GM19025 (cell line): ENCODE measurements around the gene R3HDM2.
"Not testable (repeated sequence)": the region's sequence is repeated elsewhere in the genome, so short reads cannot be mapped to it uniquely, and the experiment has no call there.

Source experiments
- ATAC-seq: cut with Tn5 transposase; IDR thresholded peaks from one replicate; pipeline ENCODE4 v1.9.1; 2021; ENCODE audit warnings: mild to moderate bottlenecking, low read depth, moderate library complexity; ENCODE audit not compliant: unreplicated experiment

The R3HDM2 gene

GRCh38 chr12:57454213-57454565, 23.3 kb upstream of the R3HDM2 start:
- ATAC-seq = no peak

- peak; percentile 45 for ATAC-seq
Measured at GRCh38 chr12:57452937-57453509, 22.2 kb upstream of the R3HDM2 start.

- no peak for ATAC-seq
Measured at GRCh38 chr12:57452181-57452936, 21.5 kb upstream of the R3HDM2 start.

GRCh38 chr12:57451233-57451778, 20.5 kb upstream of the R3HDM2 start:
- no peak for ATAC-seq

GRCh38 chr12:57450057-57450456, 19.2 kb upstream of the R3HDM2 start:
- no peak for ATAC-seq

GRCh38 chr12:57449375-57449774, 18.5 kb upstream of the R3HDM2 start:
- ATAC-seq = no peak

GRCh38 chr12:57448669-57449068, 17.8 kb upstream of the R3HDM2 start:
- no peak for ATAC-seq

- no peak for ATAC-seq
Measured at GRCh38 chr12:57446292-57446960, 15.6 kb upstream of the R3HDM2 start.

- no peak for ATAC-seq
Measured at GRCh38 chr12:57444744-57445143, 13.9 kb upstream of the R3HDM2 start.

GRCh38 chr12:57444337-57444736, 13.5 kb upstream of the R3HDM2 start:
- not testable (repeated sequence) for ATAC-seq

- no peak for ATAC-seq
Measured at GRCh38 chr12:57441846-57442427, 11.1 kb upstream of the R3HDM2 start.

GRCh38 chr12:57441393-57441792, 10.6 kb upstream of the R3HDM2 start:
- ATAC-seq = not testable (repeated sequence)

GRCh38 chr12:57439762-57440266, 9.0 kb upstream of the R3HDM2 start:
- no peak for ATAC-seq

- ATAC-seq = no peak
Measured at GRCh38 chr12:57438400-57438799, 7.6 kb upstream of the R3HDM2 start.

- ATAC-seq = no peak
Measured at GRCh38 chr12:57435293-57435692, 4.5 kb upstream of the R3HDM2 start.

GRCh38 chr12:57434517-57435223, 3.8 kb upstream of the R3HDM2 start, which contains the start of gene INHBC:
INHBC (plus strand) TSS chr12:57434784; CDS start chr12:57434887, 103 bp downstream.
- no peak for ATAC-seq

- no peak for ATAC-seq
Measured at GRCh38 chr12:57433370-57433769, 2.5 kb upstream of the R3HDM2 start.

GRCh38 chr12:57431654-57432188, 878 bp upstream of the R3HDM2 start:
- ATAC-seq = no peak

GRCh38 chr12:57430112-57430930, 522 bp downstream of the R3HDM2 start:
- ATAC-seq = peak; percentile 50
